ENCODE measurements around the gene OR5M8.

DNA sequence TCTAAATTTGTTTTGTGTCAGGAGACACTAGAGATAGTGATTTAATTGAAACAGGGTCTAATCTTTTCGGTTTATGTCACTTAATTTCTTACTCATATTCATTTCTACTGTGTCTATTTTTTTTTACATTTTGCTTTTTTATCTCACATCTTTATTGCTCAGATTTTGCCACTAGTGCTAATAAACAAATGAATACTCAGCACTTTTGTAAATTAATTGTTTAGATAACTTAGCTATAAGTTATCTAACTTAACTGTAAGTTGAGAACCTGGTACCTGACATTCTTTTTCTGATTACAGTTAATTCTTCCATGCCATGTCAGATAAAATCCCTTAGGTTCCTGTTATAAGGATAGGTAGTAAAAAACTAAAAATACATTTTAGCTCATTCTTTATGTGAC lies 22.1 kb upstream of the OR5M8 start:
- no peak for TF ChIP-seq REST (IDR thresholded peaks at IDR 0.05; ENCODE audit: insufficient read depth in 1 of 2, low read depth in 2 of 2, low read length in 1 of 2)
- TF ChIP-seq SIN3A (IDR thresholded peaks at IDR 0.05; ENCODE audit: borderline replicate concordance, insufficient read depth, low read depth, low read length), result no peak
- no peak for TF ChIP-seq CTCF (IDR thresholded peaks at IDR 0.05)
